Skeletal muscle tissue (tissue), 4 donors: ENCODE data around the gene CPE. TPM values are rescaled to one million over a fixed set of nuclear protein-coding genes. Genes with fewer than 3 reads are reported as not detected.

Source experiments
- H3K27ac ChIP-seq: one replicate; pipeline ENCODE4 v1.7.0; 2013; ENCODE audit warnings: mild to moderate bottlenecking, low read depth, low read length, inconsistent platforms
- H3K27me3 ChIP-seq, 3 donors: one replicate each; pipeline ENCODE4 v1.7.0; 2013; ENCODE audit warnings: low read length in 3 of 3; ENCODE audit not compliant: control insufficient read depth in 3 of 3, insufficient read depth in 3 of 3
- H3K36me3 ChIP-seq, 3 donors: one replicate each; pipeline ENCODE4 v1.7.0; 2013; ENCODE audit warnings: low read length in 3 of 3; ENCODE audit not compliant: control insufficient read depth in 3 of 3, insufficient read depth in 3 of 3
- H3K4me1 ChIP-seq, 3 donors: one replicate each; pipeline ENCODE4 v1.7.0; 2013; ENCODE audit warnings: low read length in 3 of 3, mild to moderate bottlenecking in 3 of 3; ENCODE audit not compliant: control insufficient read depth in 3 of 3, insufficient read depth in 3 of 3
- H3K4me3 ChIP-seq, 3 donors: one replicate each; pipeline ENCODE4 v1.7.0; 2013; ENCODE audit warnings: low read length in 3 of 3
- H3K9ac ChIP-seq, 3 donors: one replicate each; pipeline ENCODE4 v1.7.0; 2013; ENCODE audit warnings: low read length in 3 of 3, mild to moderate bottlenecking in 3 of 3, moderate library complexity in 2 of 3, low read depth in 1 of 3
- H3K9me3 ChIP-seq, 3 donors: one replicate each; pipeline ENCODE4 v1.7.0; 2013; ENCODE audit warnings: low read length in 3 of 3; ENCODE audit not compliant: control insufficient read depth in 3 of 3
- total RNA-seq: library from RNA; depleted of rRNA; stranded (reverse); fragments of >200 nt; gene quantifications from one replicate; pipeline ENCODE4 v1.2.3, GENCODE V29; 2014
- donor health status: Osteomylitis.

The CPE gene
- total RNA-seq, 1 donor from 2014 or later: 89.8 TPM

- no peak overlapping the region for H3K9ac ChIP-seq
- no peaks in the 10 kb centered on the region for H3K4me1 ChIP-seq
- H3K27me3 ChIP-seq: no peaks in the 10 kb centered on the region
- no peak overlapping the region for H3K4me3 ChIP-seq
- H3K27ac ChIP-seq: no peak overlapping the region
- no peaks in the 10 kb centered on the region for H3K9me3 ChIP-seq
- no peaks in the 10 kb centered on the region for H3K36me3 ChIP-seq
Measured at GRCh38 chr4:165425629-165426028, 46.8 kb downstream of the CPE start.

GRCh38 chr4:165426331-165426730 is 47.5 kb downstream of the CPE start:
- no peaks in the 10 kb centered on the region for H3K9me3 ChIP-seq
- H3K36me3 ChIP-seq: no peaks in the 10 kb centered on the region
- H3K9ac ChIP-seq: no peak overlapping the region
- peak overlapping the region; percentile 25 for H3K27ac ChIP-seq
- H3K4me3 ChIP-seq: no peak overlapping the region
- no peaks in the 10 kb centered on the region for H3K27me3 ChIP-seq
- H3K4me1 ChIP-seq: no peaks in the 10 kb centered on the region

- H3K9ac ChIP-seq: no peak overlapping the region
- no peaks in the 10 kb centered on the region for H3K9me3 ChIP-seq
- no peaks in the 10 kb centered on the region for H3K4me1 ChIP-seq
- H3K4me3 ChIP-seq: no peak overlapping the region
- H3K27ac ChIP-seq: no peak overlapping the region
- no peaks in the 10 kb centered on the region for H3K36me3 ChIP-seq
- no peaks in the 10 kb centered on the region for H3K27me3 ChIP-seq
Measured at GRCh38 chr4:165426823-165427222, 48.0 kb downstream of the CPE start.

- Histone ChIP-seq H3K9ac (no peak overlapping the region), H3K4me3 (no peak overlapping the region), H3K27ac (no peak overlapping the region), H3K4me1 (no peaks in the 10 kb centered on the region), H3K36me3 (no peaks in the 10 kb centered on the region), H3K27me3 (no peaks in the 10 kb centered on the region), H3K9me3 (no peaks in the 10 kb centered on the region)
Measured at GRCh38 chr4:165428957-165429356, 50.1 kb downstream of the CPE start.

- H3K27me3 ChIP-seq: peaks cover 0 to 2% (median 0%) of the 10 kb centered on the region in 3 donors
- H3K4me1 ChIP-seq: no peaks in the 10 kb centered on the region
- no peaks in the 10 kb centered on the region for H3K36me3 ChIP-seq
- no peak overlapping the region for H3K27ac ChIP-seq
- H3K9ac ChIP-seq: no peak overlapping the region
- H3K9me3 ChIP-seq: no peaks in the 10 kb centered on the region
- H3K4me3 ChIP-seq: no peak overlapping the region
Measured at GRCh38 chr4:165433529-165433928, 54.7 kb downstream of the CPE start.

GRCh38 chr4:165437691-165438090 is 58.9 kb downstream of the CPE start:
- peaks cover 0 to 3% (median 0%) of the 10 kb centered on the region in 3 donors for H3K4me1 ChIP-seq
- H3K4me3 ChIP-seq: no peak overlapping the region
- H3K27me3 ChIP-seq: peaks cover 0 to 2% (median 0%) of the 10 kb centered on the region in 3 donors
- no peak overlapping the region for H3K9ac ChIP-seq
- H3K9me3 ChIP-seq: no peaks in the 10 kb centered on the region
- no peaks in the 10 kb centered on the region for H3K36me3 ChIP-seq
- no peak overlapping the region for H3K27ac ChIP-seq

- Histone ChIP-seq H3K27me3 (peaks cover 0 to 2% (median 0%) of the 10 kb centered on the region in 3 donors), H3K36me3 (no peaks in the 10 kb centered on the region), H3K4me3 (no peak overlapping the region), H3K9me3 (no peaks in the 10 kb centered on the region), H3K9ac (no peak overlapping the region), H3K4me1 (peaks cover 0 to 3% (median 0%) of the 10 kb centered on the region in 3 donors), H3K27ac (no peak overlapping the region)
Measured at GRCh38 chr4:165439344-165439743, 60.5 kb downstream of the CPE start.

GRCh38 chr4:165439981-165440380 is 61.2 kb downstream of the CPE start:
- H3K9me3 ChIP-seq: no peaks in the 10 kb centered on the region
- H3K4me1 ChIP-seq: peaks cover 0 to 3% (median 0%) of the 10 kb centered on the region in 3 donors
- no peaks in the 10 kb centered on the region for H3K36me3 ChIP-seq
- no peak overlapping the region for H3K27ac ChIP-seq
- peaks cover 0 to 2% (median 0%) of the 10 kb centered on the region in 3 donors for H3K27me3 ChIP-seq
- no peak overlapping the region for H3K9ac ChIP-seq
- H3K4me3 ChIP-seq: no peak overlapping the region

- H3K27ac ChIP-seq: no peak overlapping the region
- H3K4me3 ChIP-seq: no peak overlapping the region
- H3K27me3 ChIP-seq: peaks cover 0 to 2% (median 0%) of the 10 kb centered on the region in 3 donors
- no peak overlapping the region for H3K9ac ChIP-seq
- peaks cover 0 to 3% (median 0%) of the 10 kb centered on the region in 3 donors for H3K4me1 ChIP-seq
- H3K36me3 ChIP-seq: no peaks in the 10 kb centered on the region
- H3K9me3 ChIP-seq: no peaks in the 10 kb centered on the region
Measured at GRCh38 chr4:165440415-165441158, 61.8 kb downstream of the CPE start.

- Histone ChIP-seq H3K4me3 (no peak overlapping the region), H3K4me1 (peaks cover 0 to 3% (median 0%) of the 10 kb centered on the region in 3 donors), H3K27me3 (no peaks in the 10 kb centered on the region), H3K36me3 (no peaks in the 10 kb centered on the region), H3K27ac (no peak overlapping the region), H3K9me3 (no peaks in the 10 kb centered on the region), H3K9ac (no peak overlapping the region)
Measured at GRCh38 chr4:165443276-165443675, 64.5 kb downstream of the CPE start.
